ENCODE measurements around the gene MYOF.
"Not testable (repeated sequence)": the region's sequence is repeated elsewhere in the genome, so short reads cannot be mapped to it uniquely, and the experiment has no call there.

The MYOF gene

GRCh38 chr10:93419016-93419415 is 63.1 kb downstream of the MYOF start:
- not testable (repeated sequence) for H3K27ac ChIP-seq (ENCODE audit: low read depth, low read length)
- H3K4me1 ChIP-seq (ENCODE audit: insufficient read depth, low read length), result peaks cover 18% of the 10 kb centered on the region

GRCh38 chr10:93417921-93418320 is 64.2 kb downstream of the MYOF start:
- Histone ChIP-seq H3K4me3 (ENCODE audit: low read depth in 1 of 2, low read length in 2 of 2) (no peak overlapping the region), H3K27me3 (ENCODE audit: control insufficient read depth in 1 of 2, insufficient read depth in 2 of 2, low read length in 2 of 2) (no peaks in the 10 kb centered on the region), H3K36me3 (ENCODE audit: insufficient read depth, low read length) (no peaks in the 10 kb centered on the region), H3K27ac (ENCODE audit: low read depth, low read length) (no peak overlapping the region), H3K9ac (ENCODE audit: low read length) (no peak overlapping the region), H3K4me1 (ENCODE audit: insufficient read depth, low read length) (peaks cover 18% of the 10 kb centered on the region), H3K9me3 (ENCODE audit: low read length) (no peaks in the 10 kb centered on the region)

More at GRCh38 chr10:93419016-93419415, 63.1 kb downstream of the MYOF start:
- not testable (repeated sequence) for H3K4me3 ChIP-seq (ENCODE audit: low read depth in 1 of 2, low read length in 2 of 2); H3K36me3 ChIP-seq (ENCODE audit: insufficient read depth, low read length); H3K9ac ChIP-seq (ENCODE audit: low read length); H3K9me3 ChIP-seq (ENCODE audit: low read length); H3K27me3 ChIP-seq (ENCODE audit: control insufficient read depth in 1 of 2, insufficient read depth in 2 of 2, low read length in 2 of 2)

- H3K4me3 ChIP-seq (ENCODE audit: low read depth in 1 of 2, low read length in 2 of 2), result no peak overlapping the region
- peaks cover 18% of the 10 kb centered on the region for H3K4me1 ChIP-seq (ENCODE audit: insufficient read depth, low read length)
Measured at GRCh38 chr10:93417266-93417665, 64.9 kb downstream of the MYOF start.

GRCh38 chr10:93416824-93417223 is 65.3 kb downstream of the MYOF start:
- no peak overlapping the region for H3K4me3 ChIP-seq (ENCODE audit: low read depth in 1 of 2, low read length in 2 of 2)
- H3K9ac ChIP-seq (ENCODE audit: low read length), result no peak overlapping the region
- peaks cover 18% of the 10 kb centered on the region for H3K4me1 ChIP-seq (ENCODE audit: insufficient read depth, low read length)
- no peak overlapping the region for H3K27ac ChIP-seq (ENCODE audit: low read depth, low read length)
- peaks cover 9% of the 10 kb centered on the region for H3K36me3 ChIP-seq (ENCODE audit: insufficient read depth, low read length)
- no peaks in the 10 kb centered on the region for H3K9me3 ChIP-seq (ENCODE audit: low read length)
- no peaks in the 10 kb centered on the region for H3K27me3 ChIP-seq (ENCODE audit: control insufficient read depth in 1 of 2, insufficient read depth in 2 of 2, low read length in 2 of 2)

More at GRCh38 chr10:93417266-93417665, 64.9 kb downstream of the MYOF start:
- Histone ChIP-seq H3K9ac (ENCODE audit: low read length) (no peak overlapping the region), H3K27ac (ENCODE audit: low read depth, low read length) (no peak overlapping the region), H3K36me3 (ENCODE audit: insufficient read depth, low read length) (peaks cover 5% of the 10 kb centered on the region), H3K9me3 (ENCODE audit: low read length) (no peaks in the 10 kb centered on the region), H3K27me3 (ENCODE audit: control insufficient read depth in 1 of 2, insufficient read depth in 2 of 2, low read length in 2 of 2) (no peaks in the 10 kb centered on the region)

GRCh38 chr10:93415693-93416092 is 66.4 kb downstream of the MYOF start:
- Histone ChIP-seq H3K9me3 (ENCODE audit: low read length) (no peaks in the 10 kb centered on the region), H3K4me3 (ENCODE audit: low read depth in 1 of 2, low read length in 2 of 2) (no peak overlapping the region), H3K9ac (ENCODE audit: low read length) (no peak overlapping the region), H3K4me1 (ENCODE audit: insufficient read depth, low read length) (peaks cover 11% of the 10 kb centered on the region), H3K27ac (ENCODE audit: low read depth, low read length) (no peak overlapping the region), H3K27me3 (ENCODE audit: control insufficient read depth in 1 of 2, insufficient read depth in 2 of 2, low read length in 2 of 2) (no peaks in the 10 kb centered on the region), H3K36me3 (ENCODE audit: insufficient read depth, low read length) (peaks cover 9% of the 10 kb centered on the region)

- H3K27ac ChIP-seq (ENCODE audit: low read depth, low read length), result no peak overlapping the region
- H3K36me3 ChIP-seq (ENCODE audit: insufficient read depth, low read length), result peaks cover 23% of the 10 kb centered on the region
- H3K9me3 ChIP-seq (ENCODE audit: low read length), result no peaks in the 10 kb centered on the region
- H3K4me1 ChIP-seq (ENCODE audit: insufficient read depth, low read length), result no peaks in the 10 kb centered on the region
- H3K9ac ChIP-seq (ENCODE audit: low read length), result no peak overlapping the region
- H3K27me3 ChIP-seq (ENCODE audit: control insufficient read depth in 1 of 2, insufficient read depth in 2 of 2, low read length in 2 of 2), result no peaks in the 10 kb centered on the region
- no peak overlapping the region for H3K4me3 ChIP-seq (ENCODE audit: low read depth in 1 of 2, low read length in 2 of 2)
Measured at GRCh38 chr10:93413252-93413689, 68.9 kb downstream of the MYOF start.

- Histone ChIP-seq H3K9me3 (ENCODE audit: low read length) (no peaks in the 10 kb centered on the region), H3K27me3 (ENCODE audit: control insufficient read depth in 1 of 2, insufficient read depth in 2 of 2, low read length in 2 of 2) (no peaks in the 10 kb centered on the region), H3K27ac (ENCODE audit: low read depth, low read length) (no peak overlapping the region), H3K4me1 (ENCODE audit: insufficient read depth, low read length) (no peaks in the 10 kb centered on the region), H3K36me3 (ENCODE audit: insufficient read depth, low read length) (peaks cover 23% of the 10 kb centered on the region), H3K4me3 (ENCODE audit: low read depth in 1 of 2, low read length in 2 of 2) (no peak overlapping the region), H3K9ac (ENCODE audit: low read length) (no peak overlapping the region)
Measured at GRCh38 chr10:93412801-93413200, 69.3 kb downstream of the MYOF start.

- Histone ChIP-seq H3K27me3 (ENCODE audit: control insufficient read depth in 1 of 2, insufficient read depth in 2 of 2, low read length in 2 of 2) (no peaks in the 10 kb centered on the region), H3K4me3 (ENCODE audit: low read depth in 1 of 2, low read length in 2 of 2) (no peak overlapping the region), H3K9me3 (ENCODE audit: low read length) (no peaks in the 10 kb centered on the region), H3K36me3 (ENCODE audit: insufficient read depth, low read length) (peaks cover 29% of the 10 kb centered on the region), H3K27ac (ENCODE audit: low read depth, low read length) (no peak overlapping the region), H3K4me1 (ENCODE audit: insufficient read depth, low read length) (no peaks in the 10 kb centered on the region), H3K9ac (ENCODE audit: low read length) (no peak overlapping the region)
Measured at GRCh38 chr10:93410697-93411348, 71.3 kb downstream of the MYOF start.

GRCh38 chr10:93408783-93409182 is 73.4 kb downstream of the MYOF start:
- Histone ChIP-seq H3K4me3 (ENCODE audit: low read depth in 1 of 2, low read length in 2 of 2) (no peak overlapping the region), H3K9me3 (ENCODE audit: low read length) (no peaks in the 10 kb centered on the region), H3K4me1 (ENCODE audit: insufficient read depth, low read length) (no peaks in the 10 kb centered on the region), H3K27me3 (ENCODE audit: control insufficient read depth in 1 of 2, insufficient read depth in 2 of 2, low read length in 2 of 2) (no peaks in the 10 kb centered on the region), H3K36me3 (ENCODE audit: insufficient read depth, low read length) (peaks cover 42% of the 10 kb centered on the region), H3K27ac (ENCODE audit: low read depth, low read length) (no peak overlapping the region), H3K9ac (ENCODE audit: low read length) (no peak overlapping the region)

- Histone ChIP-seq H3K36me3 (ENCODE audit: insufficient read depth, low read length) (peaks cover 50% of the 10 kb centered on the region), H3K27ac (ENCODE audit: low read depth, low read length) (no peak overlapping the region), H3K4me3 (ENCODE audit: low read depth in 1 of 2, low read length in 2 of 2) (no peak overlapping the region), H3K9ac (ENCODE audit: low read length) (no peak overlapping the region), H3K9me3 (ENCODE audit: low read length) (no peaks in the 10 kb centered on the region), H3K4me1 (ENCODE audit: insufficient read depth, low read length) (peaks cover 6% of the 10 kb centered on the region), H3K27me3 (ENCODE audit: control insufficient read depth in 1 of 2, insufficient read depth in 2 of 2, low read length in 2 of 2) (no peaks in the 10 kb centered on the region)
Measured at GRCh38 chr10:93406364-93407145, 75.6 kb downstream of the MYOF start.

- Histone ChIP-seq H3K9me3 (ENCODE audit: low read length) (no peaks in the 10 kb centered on the region), H3K4me3 (ENCODE audit: low read depth in 1 of 2, low read length in 2 of 2) (no peak overlapping the region), H3K27ac (ENCODE audit: low read depth, low read length) (no peak overlapping the region), H3K36me3 (ENCODE audit: insufficient read depth, low read length) (peaks cover 49% of the 10 kb centered on the region), H3K27me3 (ENCODE audit: control insufficient read depth in 1 of 2, insufficient read depth in 2 of 2, low read length in 2 of 2) (no peaks in the 10 kb centered on the region), H3K4me1 (ENCODE audit: insufficient read depth, low read length) (peaks cover 6% of the 10 kb centered on the region), H3K9ac (ENCODE audit: low read length) (no peak overlapping the region)
Measured at GRCh38 chr10:93404048-93404354, 78.1 kb downstream of the MYOF start.
